Tibial artery (tissue), 4 donors: ENCODE measurements around the gene BCL11A.

Experiments
- DNase-seq, 2 donors: peaks; one replicate each; pipeline ENCODE4 v3.0.0-alpha.2; 2019
- H3K27ac ChIP-seq, 2 donors: fragments of 200-600 bp; sonication (generic) in 1 of 2; 1 replicate in 1 of 2; 2 replicates in 1 of 2; pipeline ENCODE4 v1.5.1; 2018 to 2019; ENCODE audit warnings: mild to moderate bottlenecking in 1 of 2
- H3K27me3 ChIP-seq, 2 donors: fragments of 200-600 bp; sonication (generic) in 1 of 2; one replicate each; pipeline versions ENCODE4 v1.5.1 to v1.6.0; 2016 to 2019
- H3K36me3 ChIP-seq, 3 donors: fragments of 200-600 bp; sonication (generic) in 2 of 3; one replicate each; pipeline ENCODE4 v1.5.1; 2016 to 2019; ENCODE audit warnings: mild to moderate bottlenecking in 2 of 3
- H3K4me1 ChIP-seq, 4 donors: fragments of 200-600 bp; sonication (generic) in 2 of 4; 1 replicate in 3 of 4; 2 replicates in 1 of 4; pipeline ENCODE4 v1.5.1; 2016 to 2019
- H3K4me3 ChIP-seq, 2 donors: fragments of 200-600 bp; sonication (generic) in 1 of 2; 1 replicate in 1 of 2; 2 replicates in 1 of 2; pipeline ENCODE4 v1.5.1; 2018 to 2019; ENCODE audit warnings: mild to moderate bottlenecking in 2 of 2
- H3K9me3 ChIP-seq, 3 donors: fragments of 200-600 bp; sonication (generic) in 1 of 3; one replicate each; pipeline ENCODE4 v1.5.1; 2016 to 2019
- CTCF ChIP-seq, 2 experiments: fragments of 200-600 bp in 1 of 2; fragments of 450-650 bp in 1 of 2; IDR thresholded peaks; one replicate each; pipeline ENCODE4 v1.5.1; 2017 to 2019; ENCODE audit warnings: antibody characterized with exemption in 2 of 2, mild to moderate bottlenecking in 1 of 2, moderate library complexity in 1 of 2
- intact Hi-C: fragments of 100-400 bp; cut with DNase I; formaldehyde crosslinking; loops from one replicate; pipeline ENCODE4 v1.15.0; 2023; ENCODE audit warnings: low total_unique reads

The BCL11A gene

DNA sequence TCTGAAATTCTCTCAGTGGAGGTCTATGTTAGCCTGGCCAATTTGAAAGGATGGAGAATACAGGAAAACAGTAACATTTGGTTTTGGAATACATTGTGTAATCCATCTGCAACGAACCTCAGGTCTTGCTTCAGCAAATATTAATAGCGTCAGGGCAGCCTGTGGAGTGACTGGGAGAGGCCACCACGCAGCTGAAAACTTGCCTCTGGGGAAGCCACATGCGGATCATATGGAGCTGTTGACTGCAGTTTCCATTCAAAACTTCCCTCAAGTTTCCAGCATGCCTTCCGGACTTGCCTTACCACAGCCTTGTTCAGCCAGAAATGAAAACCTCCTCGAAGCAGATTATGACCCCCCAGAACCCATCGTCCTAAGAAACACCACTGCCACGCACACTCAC lies 25.7 kb downstream of the BCL11A start:
- Histone ChIP-seq H3K4me3 (no peak overlapping the region), H3K27me3 (peaks cover 0 to 31% of the 10 kb centered on the region in 2 donors), H3K27ac (no peak overlapping the region), H3K36me3 (no peaks in the 10 kb centered on the region), H3K4me1 (peaks cover 0 to 2% (median 0%) of the 10 kb centered on the region in 4 donors), H3K9me3 (no peaks in the 10 kb centered on the region)
- DNase-seq, result no peak
- intact Hi-C loops, result no loop called here
- TF ChIP-seq CTCF (IDR thresholded peaks at IDR 0.05), result no peak

DNA sequence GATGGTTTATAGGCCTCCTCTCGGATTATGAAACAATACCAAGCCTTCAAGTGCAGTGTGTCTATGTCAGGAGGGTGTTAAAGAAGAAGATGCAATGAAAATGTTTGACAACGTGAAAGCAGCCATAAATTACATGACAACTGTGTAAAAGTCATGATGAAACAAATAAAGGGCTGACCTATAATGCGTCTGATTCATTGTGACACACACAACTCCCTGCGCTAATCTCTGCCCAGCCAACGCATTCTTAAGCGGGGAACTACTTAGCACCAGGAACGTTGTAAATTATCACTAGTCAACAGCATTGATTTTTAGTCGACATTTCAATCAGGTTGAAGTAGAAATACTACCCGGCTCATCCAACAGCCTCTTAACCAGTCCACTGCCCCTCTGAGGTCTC lies 26.8 kb downstream of the BCL11A start:
- H3K4me3 ChIP-seq, result no peak overlapping the region
- no peak for TF ChIP-seq CTCF (IDR thresholded peaks at IDR 0.05)
- DNase-seq, result no peak
- H3K27me3 ChIP-seq, result peaks cover 0 to 27% of the 10 kb centered on the region in 2 donors
- H3K27ac ChIP-seq, result no peak overlapping the region
- intact Hi-C loops, result no loop called here
- H3K4me1 ChIP-seq, result peaks cover 0 to 2% (median 0%) of the 10 kb centered on the region in 4 donors
- no peaks in the 10 kb centered on the region for H3K9me3 ChIP-seq
- no peaks in the 10 kb centered on the region for H3K36me3 ChIP-seq

GRCh38 chr2:60525899-60526298 lies 27.6 kb downstream of the BCL11A start:
- H3K36me3 ChIP-seq, result no peaks in the 10 kb centered on the region
- no peak for DNase-seq
- TF ChIP-seq CTCF (IDR thresholded peaks at IDR 0.05), result no peak
- no peak overlapping the region for H3K4me3 ChIP-seq
- H3K9me3 ChIP-seq, result no peaks in the 10 kb centered on the region
- H3K27ac ChIP-seq, result no peak overlapping the region
- H3K27me3 ChIP-seq, result peaks cover 0 to 27% of the 10 kb centered on the region in 2 donors
- peaks cover 0 to 2% (median 0%) of the 10 kb centered on the region in 4 donors for H3K4me1 ChIP-seq
- intact Hi-C loops, result no loop called here

GRCh38 chr2:60524874-60525273 lies 28.6 kb downstream of the BCL11A start:
- no peaks in the 10 kb centered on the region for H3K9me3 ChIP-seq
- peaks cover 0 to 2% (median 0%) of the 10 kb centered on the region in 4 donors for H3K4me1 ChIP-seq
- DNase-seq, result no peak
- no peaks in the 10 kb centered on the region for H3K36me3 ChIP-seq
- no peak for TF ChIP-seq CTCF (IDR thresholded peaks at IDR 0.05)
- no peak overlapping the region for H3K27ac ChIP-seq
- intact Hi-C loops, result no loop called here
- no peak overlapping the region for H3K4me3 ChIP-seq
- peaks cover 0 to 21% of the 10 kb centered on the region in 2 donors for H3K27me3 ChIP-seq

DNA sequence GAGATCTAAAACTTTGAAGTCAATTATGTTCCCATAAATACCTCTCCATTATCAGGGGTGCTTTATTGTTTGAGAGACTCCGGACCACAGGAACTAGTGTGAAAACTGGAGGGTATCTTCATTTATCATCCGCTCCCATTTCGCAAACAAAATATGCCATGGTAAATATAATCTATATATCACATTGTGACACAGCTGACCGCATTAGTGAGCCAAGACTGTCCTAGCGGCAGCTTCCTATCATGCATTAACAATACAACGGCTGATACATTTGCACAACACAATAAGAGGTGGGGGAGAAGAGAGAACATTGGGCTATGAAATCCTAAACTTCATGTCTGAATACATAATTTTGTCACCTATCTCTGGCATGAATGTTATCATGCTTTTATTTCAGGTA lies 29.5 kb downstream of the BCL11A start:
- intact Hi-C loops, result no loop called here
- peaks cover 0 to 2% (median 0%) of the 10 kb centered on the region in 4 donors for H3K4me1 ChIP-seq
- DNase-seq, result no peak
- H3K36me3 ChIP-seq, result no peaks in the 10 kb centered on the region
- H3K27me3 ChIP-seq, result peaks cover 0 to 13% of the 10 kb centered on the region in 2 donors
- H3K27ac ChIP-seq, result no peak overlapping the region
- no peaks in the 10 kb centered on the region for H3K9me3 ChIP-seq
- no peak overlapping the region for H3K4me3 ChIP-seq
- no peak for TF ChIP-seq CTCF (IDR thresholded peaks at IDR 0.05)

DNA sequence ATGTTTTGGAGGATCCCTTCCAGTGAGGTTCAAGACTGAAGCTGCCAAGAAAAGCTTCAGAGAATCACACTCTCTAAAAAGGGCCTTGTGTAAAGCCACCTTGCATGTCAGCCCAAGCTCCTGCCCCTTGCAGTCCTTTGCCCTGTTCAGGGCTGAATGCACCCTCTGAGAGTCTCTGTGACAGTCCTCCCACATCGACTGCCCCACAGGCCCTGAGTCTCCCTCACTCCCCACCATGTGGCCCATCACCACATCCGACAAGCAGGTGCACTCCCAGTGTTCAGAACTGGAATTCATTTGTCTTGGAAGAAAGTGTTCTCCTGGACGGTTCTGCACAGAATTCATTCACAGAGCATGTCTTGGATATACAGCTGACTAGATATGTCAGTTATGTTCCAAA lies 31.0 kb downstream of the BCL11A start:
- no peak overlapping the region for H3K27ac ChIP-seq
- H3K36me3 ChIP-seq, result no peaks in the 10 kb centered on the region
- H3K4me3 ChIP-seq, result no peak overlapping the region
- no peaks in the 10 kb centered on the region for H3K9me3 ChIP-seq
- DNase-seq, result no peak
- intact Hi-C loops, result no loop called here
- no peak for TF ChIP-seq CTCF (IDR thresholded peaks at IDR 0.05)
- H3K4me1 ChIP-seq, result no peaks in the 10 kb centered on the region
- peaks cover 0 to 6% of the 10 kb centered on the region in 2 donors for H3K27me3 ChIP-seq
